Mesenchymal stem cell (in vitro differentiated cells and primary cell): ENCODE data around the gene KIFBP.
"Not testable (repeated sequence)": the region's sequence is repeated elsewhere in the genome, so short reads cannot be mapped to it uniquely, and the experiment has no call there.

Source experiments
- DNase-seq: peaks from one replicate; pipeline ENCODE4 v3.0.0-alpha.2; 2013
- H2AFZ ChIP-seq: one replicate; pipeline ENCODE4 v1.6.1; 2013; ENCODE audit warnings: low read depth, mild to moderate bottlenecking, control low read depth, inconsistent platforms, low read length, moderate library complexity
- H2AK5ac ChIP-seq: 2 replicates; pipeline ENCODE4 v1.6.1; 2013; ENCODE audit warnings: low read length, moderate library complexity, mild to moderate bottlenecking, inconsistent platforms; ENCODE audit not compliant: severe bottlenecking
- H2BK120ac ChIP-seq: one replicate; pipeline ENCODE4 v1.6.1; 2013; ENCODE audit warnings: low read depth, mild to moderate bottlenecking, inconsistent platforms, low read length, moderate library complexity
- H2BK12ac ChIP-seq, 2 experiments: one replicate each; pipeline ENCODE4 v1.6.1; 2013; ENCODE audit warnings: inconsistent platforms in 2 of 2, low read length in 2 of 2, mild to moderate bottlenecking in 2 of 2, moderate library complexity in 2 of 2, control low read depth in 1 of 2
- H2BK15ac ChIP-seq: one replicate; pipeline ENCODE4 v1.6.1; 2013; ENCODE audit warnings: mild to moderate bottlenecking, low read depth, inconsistent platforms; ENCODE audit not compliant: poor library complexity, severe bottlenecking
- H2BK5ac ChIP-seq: 2 replicates; pipeline ENCODE4 v1.6.1; 2013; ENCODE audit warnings: low read depth, mild to moderate bottlenecking, low read length, control low read depth, inconsistent platforms; ENCODE audit not compliant: poor library complexity, severe bottlenecking
- H3K14ac ChIP-seq, 2 experiments: one replicate each; pipeline ENCODE4 v1.6.1; 2013; ENCODE audit warnings: inconsistent platforms in 2 of 2, low read length in 2 of 2, control low read depth in 1 of 2, mild to moderate bottlenecking in 1 of 2, moderate library complexity in 1 of 2
- H3K18ac ChIP-seq, 2 experiments: one replicate each; pipeline ENCODE4 v1.6.1; 2013; ENCODE audit warnings: inconsistent platforms in 2 of 2, low read length in 2 of 2, control low read depth in 1 of 2, low read depth in 1 of 2, mild to moderate bottlenecking in 1 of 2
- H3K23ac ChIP-seq, 2 experiments: one replicate each; pipeline ENCODE4 v1.6.1; 2013; ENCODE audit warnings: inconsistent platforms in 2 of 2, low read length in 2 of 2, mild to moderate bottlenecking in 2 of 2, moderate library complexity in 2 of 2, control low read depth in 1 of 2
- H3K27ac ChIP-seq: 2 replicates; pipeline ENCODE4 v1.5.1; 2013; ENCODE audit warnings: mild to moderate bottlenecking, moderate library complexity, low read length, control low read depth, inconsistent platforms; ENCODE audit not compliant: poor library complexity, severe bottlenecking
- H3K27me3 ChIP-seq, 2 experiments: 2 replicates each; pipeline versions ENCODE4 v1.6.1 to v1.7.0; 2013; ENCODE audit warnings: low read length in 2 of 2, mild to moderate bottlenecking in 2 of 2, moderate library complexity in 2 of 2, control low read depth in 1 of 2, inconsistent platforms in 1 of 2; ENCODE audit not compliant: control insufficient read depth in 1 of 2, insufficient read depth in 1 of 2
- H3K36me3 ChIP-seq, 2 experiments: 2 replicates each; pipeline versions ENCODE4 v1.6.1 to v1.7.0; 2013; ENCODE audit warnings: low read length in 2 of 2, control low read depth in 1 of 2, inconsistent platforms in 1 of 2, low read depth in 1 of 2, mild to moderate bottlenecking in 1 of 2; ENCODE audit not compliant: insufficient read depth in 2 of 2, control insufficient read depth in 1 of 2
- H3K4ac ChIP-seq, 2 experiments: one replicate each; pipeline ENCODE4 v1.6.1; 2013; ENCODE audit warnings: inconsistent platforms in 2 of 2, low read length in 2 of 2, mild to moderate bottlenecking in 2 of 2, moderate library complexity in 2 of 2, control low read depth in 1 of 2, low read depth in 1 of 2
- H3K4me1 ChIP-seq: 2 replicates; pipeline ENCODE4 v1.6.1; 2013; ENCODE audit warnings: low read depth, low read length, control low read depth; ENCODE audit not compliant: control insufficient read depth, insufficient read depth
- H3K4me2 ChIP-seq: 2 replicates; pipeline ENCODE4 v1.6.1; 2013; ENCODE audit warnings: low read length, mild to moderate bottlenecking, inconsistent platforms; ENCODE audit not compliant: poor library complexity, severe bottlenecking
- H3K4me3 ChIP-seq, 2 experiments: 2 replicates each; pipeline versions ENCODE4 v1.5.1 to v1.7.0; 2013; ENCODE audit warnings: low read length in 2 of 2, mild to moderate bottlenecking in 2 of 2, control low read depth in 1 of 2, low read depth in 1 of 2; ENCODE audit not compliant: insufficient read depth in 1 of 2
- H3K79me1 ChIP-seq: replicated peaks from 2 replicates; pipeline ENCODE4 v1.6.1; 2013; ENCODE audit warnings: mild to moderate bottlenecking, control low read depth, low read length, inconsistent platforms; ENCODE audit not compliant: poor library complexity, severe bottlenecking
- H3K9ac ChIP-seq: 2 replicates; pipeline ENCODE4 v1.7.0; 2013; ENCODE audit warnings: mild to moderate bottlenecking, low read length, moderate library complexity
- H3K9me3 ChIP-seq: 2 replicates; pipeline ENCODE4 v1.7.0; 2013; ENCODE audit warnings: mild to moderate bottlenecking, low read length; ENCODE audit not compliant: control insufficient read depth
- H4K8ac ChIP-seq: one replicate; pipeline ENCODE4 v1.6.1; 2013; ENCODE audit warnings: inconsistent platforms, mild to moderate bottlenecking, low read length, moderate library complexity
- H4K91ac ChIP-seq: one replicate; pipeline ENCODE4 v1.6.1; 2013; ENCODE audit warnings: mild to moderate bottlenecking, low read length, inconsistent platforms
- WGBS: methylation state at CpG from one replicate; pipeline ENCODE4 v1.1.7; 2013; ENCODE audit warnings: mixed read lengths; 5-methylcytosine and 5-hydroxymethylcytosine counted together

Gene KIFBP

DNA sequence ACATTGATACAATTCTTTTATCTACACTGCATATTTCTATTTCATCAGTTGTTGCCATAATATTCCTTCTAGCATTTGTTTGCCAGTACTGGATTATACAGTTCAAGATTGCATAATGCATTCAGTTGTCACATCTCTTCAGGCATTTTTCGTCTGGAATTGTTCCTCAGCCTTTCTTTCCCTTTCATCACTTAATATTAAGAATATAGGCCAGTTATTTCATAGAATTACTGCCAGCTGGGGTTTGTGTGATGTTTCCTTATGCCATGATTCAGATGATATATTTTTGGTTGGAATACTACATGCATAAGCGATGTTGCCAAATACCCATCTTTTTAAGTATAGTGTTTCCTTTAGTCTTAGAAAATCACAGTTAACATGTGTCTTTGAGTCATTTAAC lies 20.8 kb downstream of the KIFBP start:
- Histone ChIP-seq H3K79me1 (peaks cover 13% of the 10 kb centered on the region), H2AFZ (no peak overlapping the region), H4K8ac (no peak overlapping the region), H3K4me2 (no peak overlapping the region), H3K23ac (no peak overlapping the region), H3K36me3 (peaks cover 24 to 79% of the 10 kb centered on the region in 2 experiments), H3K9me3 (no peaks in the 10 kb centered on the region), H3K27ac (no peak overlapping the region), H3K18ac (no peak overlapping the region), H2BK5ac (no peak overlapping the region), H2BK15ac (no peak overlapping the region), H3K4ac (no peak overlapping the region), H4K91ac (no peak overlapping the region), H3K27me3 (no peaks in the 10 kb centered on the region), H3K9ac (peak overlapping the region; percentile 43), H2BK12ac (no peak overlapping the region), H3K4me1 (peaks cover 2% of the 10 kb centered on the region), H2AK5ac (no peak overlapping the region), H2BK120ac (no peak overlapping the region), H3K4me3 (no peak overlapping the region), H3K14ac (no peak overlapping the region)
- no peak for DNase-seq
- WGBS = no CpG with 5 or more reads among the region's 2 CpGs

- Histone ChIP-seq H3K4me3 (no peak overlapping the region), H3K18ac (no peak overlapping the region), H2BK5ac (no peak overlapping the region), H3K9ac (peak overlapping the region; percentile 43), H4K8ac (no peak overlapping the region), H2BK12ac (no peak overlapping the region), H3K23ac (no peak overlapping the region), H2AFZ (no peak overlapping the region), H2AK5ac (no peak overlapping the region), H3K9me3 (no peaks in the 10 kb centered on the region), H3K14ac (no peak overlapping the region), H3K36me3 (peaks cover 24 to 83% of the 10 kb centered on the region in 2 experiments), H3K27me3 (no peaks in the 10 kb centered on the region), H2BK120ac (no peak overlapping the region), H3K4me2 (no peak overlapping the region), H2BK15ac (no peak overlapping the region), H4K91ac (no peak overlapping the region), H3K4ac (no peak overlapping the region), H3K4me1 (peaks cover 2% of the 10 kb centered on the region), H3K27ac (no peak overlapping the region), H3K79me1 (peaks cover 13% of the 10 kb centered on the region)
- WGBS = no CpG with 5 or more reads among the region's 1 CpG
- DNase-seq = no peak
These were observed 21.6 kb downstream of the KIFBP start for GRCh38 chr10:69010151-69010640.

DNA sequence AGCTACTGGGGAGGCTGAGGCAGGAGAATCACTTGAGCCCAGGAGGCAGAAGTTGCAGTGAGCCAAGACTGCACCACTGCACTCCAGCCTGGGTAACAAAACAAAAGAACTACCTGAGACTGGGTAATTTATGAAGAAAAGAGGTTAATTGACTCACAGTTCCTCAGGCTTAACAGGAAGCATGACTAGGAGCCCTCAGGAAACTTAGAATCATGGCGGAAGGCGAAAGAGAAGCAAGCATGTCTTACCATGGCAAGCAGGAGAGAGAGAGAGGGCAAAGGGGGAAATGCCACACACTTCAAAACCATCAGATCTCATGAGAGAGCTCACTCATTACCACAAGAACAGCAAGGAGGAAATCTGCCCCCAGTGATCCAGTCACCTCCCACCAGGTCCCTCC lies 24.2 kb downstream of the KIFBP start:
- not testable (repeated sequence) for DNase-seq, H3K14ac ChIP-seq, H2BK120ac ChIP-seq, H3K4me3 ChIP-seq, H3K9me3 ChIP-seq, H3K27ac ChIP-seq, H3K4me2 ChIP-seq, H3K9ac ChIP-seq, H3K23ac ChIP-seq, H4K8ac ChIP-seq, H2BK5ac ChIP-seq, H2BK12ac ChIP-seq, H3K4ac ChIP-seq, H3K4me1 ChIP-seq, H3K27me3 ChIP-seq, H2AFZ ChIP-seq, H3K79me1 ChIP-seq, H4K91ac ChIP-seq, H2BK15ac ChIP-seq, H2AK5ac ChIP-seq, H3K18ac ChIP-seq
- WGBS = 93% methylated on average over 2 of the region's 2 CpGs
- peaks cover 25 to 81% of the 10 kb centered on the region in 2 experiments for H3K36me3 ChIP-seq

DNA sequence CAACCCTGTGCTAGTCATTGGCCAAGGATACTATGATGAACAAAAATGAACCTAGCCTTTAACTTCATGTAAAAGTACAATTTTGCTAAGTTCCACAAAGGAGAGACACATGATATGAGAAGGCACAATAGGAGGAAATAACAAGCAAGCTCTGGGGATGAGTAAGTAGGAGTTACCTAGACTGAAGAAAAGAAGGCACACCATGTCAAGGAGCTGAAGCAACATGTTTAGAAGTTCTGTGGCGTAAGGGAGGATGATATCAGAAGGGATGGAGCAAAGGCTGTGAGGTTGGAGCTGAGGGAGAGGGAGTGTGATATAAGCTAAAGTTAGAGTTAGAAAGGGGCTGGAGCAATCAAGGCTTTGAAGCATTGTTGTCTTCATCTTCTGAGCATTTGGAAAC lies 25.6 kb downstream of the KIFBP start:
- Histone ChIP-seq H2BK15ac (no peak overlapping the region), H3K23ac (no peak overlapping the region), H4K8ac (no peak overlapping the region), H3K18ac (no peak overlapping the region), H3K9me3 (no peaks in the 10 kb centered on the region), H4K91ac (no peak overlapping the region), H2BK120ac (no peak overlapping the region), H2AK5ac (no peak overlapping the region), H3K9ac (no peak overlapping the region), H3K27ac (no peak overlapping the region), H2BK5ac (no peak overlapping the region), H2BK12ac (no peak overlapping the region), H3K36me3 (peaks cover 30 to 82% of the 10 kb centered on the region in 2 experiments), H3K14ac (no peak overlapping the region), H3K27me3 (no peaks in the 10 kb centered on the region), H3K4me3 (no peak overlapping the region), H3K4me2 (no peak overlapping the region), H3K4ac (no peak overlapping the region), H2AFZ (no peak overlapping the region), H3K79me1 (peaks cover 6% of the 10 kb centered on the region), H3K4me1 (no peaks in the 10 kb centered on the region)
- 97% methylated on average over 1 of the region's 1 CpG for WGBS
- DNase-seq = peak; percentile 19
